HG02759 (cell line): ENCODE measurements around the gene CIRBP.

Experiments
- ATAC-seq: cut with Tn5 transposase; IDR thresholded peaks from one replicate; pipeline ENCODE4 v1.9.1; 2021; ENCODE audit warnings: mild to moderate bottlenecking, moderate library complexity; ENCODE audit not compliant: unreplicated experiment

Gene CIRBP

GRCh38 chr19:1269065-1269477, at the start of gene CIRBP:
Gene CIRBP, plus strand, starts transcription at chr19:1269332. Its CDS starts 1,602 bp downstream, at chr19:1270934.
- peak; percentile 54 for ATAC-seq

- no peak for ATAC-seq
These were observed 49.2 kb upstream of the CIRBP start for GRCh38 chr19:1219786-1220476.

- ATAC-seq = no peak
These were observed 48.6 kb upstream of the CIRBP start for GRCh38 chr19:1220477-1220930.

- no peak for ATAC-seq
These were observed 47.9 kb upstream of the CIRBP start for GRCh38 chr19:1220976-1221903.

GRCh38 chr19:1221904-1222255, 47.3 kb upstream of the CIRBP start:
- no peak for ATAC-seq

- no peak for ATAC-seq
These were observed 46.7 kb upstream of the CIRBP start for GRCh38 chr19:1222394-1222793.

- no peak for ATAC-seq
These were observed 45.9 kb upstream of the CIRBP start for GRCh38 chr19:1223018-1223855.

GRCh38 chr19:1224047-1224825, 44.9 kb upstream of the CIRBP start:
- ATAC-seq = no peak

GRCh38 chr19:1224847-1225246, 44.3 kb upstream of the CIRBP start:
- ATAC-seq = no peak

GRCh38 chr19:1225440-1226226, 43.5 kb upstream of the CIRBP start:
- no peak for ATAC-seq

- ATAC-seq = no peak
These were observed 43.0 kb upstream of the CIRBP start for GRCh38 chr19:1226227-1226518.

GRCh38 chr19:1226522-1227303, 42.4 kb upstream of the CIRBP start:
- no peak for ATAC-seq

- no peak for ATAC-seq
These were observed 41.7 kb upstream of the CIRBP start for GRCh38 chr19:1227304-1228054.

GRCh38 chr19:1228161-1228957, 40.8 kb upstream of the CIRBP start:
- no peak for ATAC-seq

GRCh38 chr19:1229056-1229923, 39.8 kb upstream of the CIRBP start:
- ATAC-seq = no peak

GRCh38 chr19:1229924-1230782, 39.0 kb upstream of the CIRBP start:
- no peak for ATAC-seq
